Karpas-422 (cell line): ENCODE data around the gene NFIA. TPM values are rescaled to one million over a fixed set of nuclear protein-coding genes. Genes with fewer than 3 reads are reported as not detected.

ENCODE experiments used
- DNase-seq: peaks from one replicate; pipeline ENCODE4 v3.0.0-alpha.2; 2015
- H2AFZ ChIP-seq: fragments of 200-600 bp; sonication (generic); 2 replicates; pipeline ENCODE4 v1.6.1; 2014; ENCODE audit warnings: antibody characterized with exemption, low read length, mixed read lengths
- H3K27ac ChIP-seq: fragments of 200-600 bp; sonication (generic); 2 replicates; pipeline ENCODE4 v1.5.1; 2014; ENCODE audit warnings: mild to moderate bottlenecking, low read length, moderate library complexity
- H3K27me3 ChIP-seq: fragments of 200-600 bp; sonication (generic); 2 replicates; pipeline ENCODE4 v1.6.1; 2014; ENCODE audit warnings: low read length, mixed read lengths
- H3K36me3 ChIP-seq: fragments of 200-600 bp; sonication (generic); 2 replicates; pipeline ENCODE4 v1.6.1; 2014; ENCODE audit warnings: low read length, mixed read lengths; ENCODE audit not compliant: insufficient read depth
- H3K4me1 ChIP-seq: fragments of 200-600 bp; sonication (generic); 2 replicates; pipeline ENCODE4 v1.6.1; 2014; ENCODE audit warnings: mild to moderate bottlenecking, low read length, mixed read lengths
- H3K4me2 ChIP-seq: fragments of 200-600 bp; sonication (generic); 2 replicates; pipeline ENCODE4 v1.6.1; 2014; ENCODE audit warnings: low read length, low read depth, mild to moderate bottlenecking; ENCODE audit not compliant: poor library complexity, severe bottlenecking
- H3K4me3 ChIP-seq: fragments of 200-600 bp; sonication (generic); 2 replicates; pipeline ENCODE4 v1.5.1; 2014; ENCODE audit warnings: mild to moderate bottlenecking, antibody characterized with exemption, low read length, mixed read lengths
- H3K79me2 ChIP-seq: fragments of 200-600 bp; sonication (generic); 2 replicates; pipeline ENCODE4 v1.6.1; 2014; ENCODE audit warnings: mild to moderate bottlenecking, low read length, mixed read lengths
- H3K9ac ChIP-seq: fragments of 200-600 bp; sonication (generic); 2 replicates; pipeline ENCODE4 v1.6.0; 2014; ENCODE audit warnings: low read length
- H3K9me2 ChIP-seq: fragments of 200-600 bp; sonication (generic), shearing (Covaris generic); replicated peaks from 2 replicates; pipeline ENCODE4 v1.6.0; 2014; ENCODE audit warnings: mild to moderate bottlenecking, low read length, moderate library complexity; ENCODE audit not compliant: insufficient read depth
- H3K9me3 ChIP-seq: fragments of 300-700, 200-600 bp; sonication (generic); 2 replicates; pipeline ENCODE4 v1.6.1; 2014; ENCODE audit warnings: low read length, mixed read lengths
- H4K20me1 ChIP-seq: fragments of 200-600 bp; sonication (generic); 2 replicates; pipeline ENCODE4 v1.6.1; 2014; ENCODE audit warnings: mild to moderate bottlenecking, antibody characterized with exemption, low read length, low read depth; ENCODE audit not compliant: insufficient read depth
- total RNA-seq: library from RNA; depleted of rRNA; stranded (reverse); fragments of >200 nt; shearing (Covaris generic); gene quantifications from 2 replicates; pipeline ENCODE4 v1.2.3, GENCODE V29; 2014; ENCODE audit warnings: low replicate concordance

The NFIA gene
- total RNA-seq, 1 experiment from 2014 or later, result 38.3 TPM

DNA sequence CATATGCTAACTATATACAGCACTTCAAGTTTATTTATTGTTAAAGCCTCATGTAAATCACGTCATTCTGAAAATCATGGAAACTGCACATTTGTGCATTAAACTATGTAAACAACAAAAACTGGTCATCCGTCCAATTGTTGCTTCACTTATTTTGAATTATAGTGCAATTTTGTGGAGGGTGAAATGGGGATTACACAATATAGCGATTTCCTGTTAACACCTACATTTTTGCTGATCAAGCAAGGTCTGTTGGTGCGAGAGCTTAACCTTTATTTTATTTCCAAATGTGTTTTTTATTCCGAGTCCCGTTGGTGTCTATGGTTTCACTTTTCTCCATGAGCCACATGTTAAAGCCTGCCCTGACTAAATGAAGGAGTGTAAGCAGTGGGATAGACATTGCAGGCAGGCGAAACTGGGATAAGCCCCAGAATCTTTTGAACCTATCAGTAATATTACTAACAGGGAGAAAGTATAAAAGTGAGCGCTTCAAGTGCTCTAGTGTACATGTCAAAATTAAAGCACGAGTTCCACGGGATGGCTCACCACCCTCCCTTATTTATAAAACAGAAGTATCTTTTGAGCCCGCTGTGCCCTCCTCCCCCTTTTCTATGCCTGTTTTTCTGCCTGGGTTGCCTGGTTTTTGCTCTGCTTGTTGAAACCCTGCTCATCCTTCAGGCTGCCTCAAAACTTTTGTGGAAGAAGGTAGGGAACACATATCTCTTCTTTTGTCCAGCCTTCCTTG, 120.7 kb downstream of the NFIA start:
- Histone ChIP-seq H4K20me1 (peaks cover 44% of the 10 kb centered on the region), H3K4me2 (no peak overlapping the region), H2AFZ (no peak overlapping the region), H3K27me3 (no peaks in the 10 kb centered on the region), H3K27ac (no peak overlapping the region), H3K4me3 (no peak overlapping the region), H3K4me1 (no peaks in the 10 kb centered on the region), H3K79me2 (0 out of 2 replicates have a peak, but pooled peaks cover 3% of the 10 kb centered on the region), H3K9me3 (no peaks in the 10 kb centered on the region), H3K9ac (no peak overlapping the region), H3K36me3 (no peaks in the 10 kb centered on the region), H3K9me2 (no peaks in the 10 kb centered on the region)
- no peak for DNase-seq

DNA sequence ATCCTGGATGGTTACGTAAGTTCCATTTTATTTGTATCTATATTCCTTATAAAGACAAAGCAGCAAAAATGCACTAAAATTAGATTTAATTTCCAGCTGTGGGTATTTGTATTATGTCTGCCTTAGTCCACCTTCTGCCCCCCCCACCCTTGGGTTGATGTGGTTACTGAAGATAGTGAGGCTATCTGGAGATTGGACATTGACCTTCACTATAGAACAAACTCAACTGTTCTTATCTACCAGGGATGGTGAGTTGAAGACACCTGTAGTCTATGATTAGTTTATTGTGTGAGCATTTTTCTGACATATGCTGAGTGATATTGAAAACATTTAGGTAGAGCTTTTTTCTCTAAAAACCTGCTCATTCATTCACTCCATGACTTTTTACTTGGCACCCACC, 122.2 kb downstream of the NFIA start:
- Histone ChIP-seq H3K4me1 (no peaks in the 10 kb centered on the region), H3K9me2 (no peaks in the 10 kb centered on the region), H3K4me3 (no peak overlapping the region), H2AFZ (no peak overlapping the region), H3K36me3 (no peaks in the 10 kb centered on the region), H3K27me3 (no peaks in the 10 kb centered on the region), H3K4me2 (no peak overlapping the region), H3K79me2 (0 out of 2 replicates have a peak, but pooled peaks cover 3% of the 10 kb centered on the region), H3K27ac (no peak overlapping the region), H3K9me3 (no peaks in the 10 kb centered on the region), H4K20me1 (peaks cover 34% of the 10 kb centered on the region), H3K9ac (no peak overlapping the region)
- no peak for DNase-seq

DNA sequence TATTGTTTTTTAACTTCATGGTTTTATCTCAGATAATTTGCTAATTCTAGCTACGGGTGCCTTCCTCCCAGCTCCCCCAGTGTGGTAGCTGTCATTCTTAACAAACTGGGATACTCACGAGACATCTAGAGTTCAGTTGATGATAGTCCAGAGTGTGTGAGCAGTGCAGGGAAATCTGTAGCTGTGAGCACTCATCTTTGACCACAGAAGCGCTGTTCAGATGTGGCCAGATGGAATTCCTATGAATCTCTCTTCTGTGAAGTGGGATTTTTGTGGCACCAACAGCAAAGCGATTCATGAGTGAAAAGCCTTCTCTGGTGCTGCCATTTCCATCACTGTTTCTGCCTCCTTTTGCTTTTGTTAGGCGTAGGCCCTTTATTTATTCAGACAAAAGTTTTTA, 125.1 kb downstream of the NFIA start:
- Histone ChIP-seq H3K9ac (no peak overlapping the region), H3K79me2 (no peaks in the 10 kb centered on the region), H3K9me3 (no peaks in the 10 kb centered on the region), H2AFZ (no peak overlapping the region), H3K36me3 (no peaks in the 10 kb centered on the region), H3K4me2 (no peak overlapping the region), H3K27ac (no peak overlapping the region), H3K4me1 (no peaks in the 10 kb centered on the region), H3K4me3 (no peak overlapping the region), H3K9me2 (no peaks in the 10 kb centered on the region), H3K27me3 (no peaks in the 10 kb centered on the region), H4K20me1 (peaks cover 23% of the 10 kb centered on the region; the same call in 1 of the 2 replicates)
- no peak for DNase-seq

DNA sequence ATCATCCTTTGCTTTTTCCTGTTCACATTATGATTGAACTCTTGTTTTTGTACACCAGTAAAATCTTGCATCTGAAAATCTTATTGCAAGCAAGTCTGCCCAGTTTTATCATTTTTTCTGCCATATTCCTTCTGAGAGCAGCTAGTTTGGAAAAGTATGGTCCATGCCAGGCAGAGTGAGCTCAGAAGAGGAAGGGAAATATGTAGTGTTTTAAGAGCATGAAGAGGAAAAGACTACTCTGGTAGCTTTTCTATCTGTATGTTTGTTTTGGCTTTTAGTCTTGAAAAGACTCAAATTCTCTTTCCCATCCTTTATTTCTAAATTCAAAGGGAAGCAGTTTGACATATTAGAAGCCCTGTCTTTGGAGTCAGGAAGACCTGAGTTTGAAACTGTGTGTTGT, 125.8 kb downstream of the NFIA start:
- H3K27me3 ChIP-seq, result no peaks in the 10 kb centered on the region
- H3K4me1 ChIP-seq, result no peaks in the 10 kb centered on the region
- peaks cover 29% of the 10 kb centered on the region; the same call in 1 of the 2 replicates for H4K20me1 ChIP-seq
- H3K36me3 ChIP-seq, result no peaks in the 10 kb centered on the region
- H3K79me2 ChIP-seq, result no peaks in the 10 kb centered on the region
- H3K9ac ChIP-seq, result no peak overlapping the region
- no peaks in the 10 kb centered on the region for H3K9me2 ChIP-seq
- no peak for DNase-seq
- H3K27ac ChIP-seq, result no peak overlapping the region
- H3K4me2 ChIP-seq, result no peak overlapping the region
- no peak overlapping the region for H3K4me3 ChIP-seq
- H2AFZ ChIP-seq, result no peak overlapping the region
- H3K9me3 ChIP-seq, result no peaks in the 10 kb centered on the region

DNA sequence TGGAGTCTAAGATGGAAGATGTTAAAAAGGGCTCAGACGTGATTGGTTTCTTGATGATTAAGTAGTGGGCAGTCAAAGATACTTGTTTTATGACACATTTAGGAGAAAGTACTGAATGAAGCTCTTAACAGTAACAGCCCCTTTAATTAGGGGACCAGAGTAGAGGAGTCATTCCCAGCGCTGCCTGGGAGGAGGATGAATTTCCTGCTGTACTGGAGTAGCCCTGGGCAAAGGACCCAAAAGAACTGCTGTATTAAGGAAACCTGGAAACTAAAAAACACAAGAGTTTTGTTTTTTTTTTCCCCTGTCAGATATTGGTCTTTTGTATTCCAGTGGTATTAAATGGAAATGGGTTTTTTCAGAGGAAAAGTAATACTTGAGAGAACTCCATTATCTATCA, 126.5 kb downstream of the NFIA start:
- H3K4me1 ChIP-seq, result no peaks in the 10 kb centered on the region
- H3K9ac ChIP-seq, result no peak overlapping the region
- no peak overlapping the region for H2AFZ ChIP-seq
- no peaks in the 10 kb centered on the region for H3K79me2 ChIP-seq
- H3K9me2 ChIP-seq, result no peaks in the 10 kb centered on the region
- H3K4me2 ChIP-seq, result no peak overlapping the region
- peaks cover 36% of the 10 kb centered on the region; the same call in 1 of the 2 replicates for H4K20me1 ChIP-seq
- DNase-seq, result no peak
- no peaks in the 10 kb centered on the region for H3K9me3 ChIP-seq
- H3K27me3 ChIP-seq, result no peaks in the 10 kb centered on the region
- no peaks in the 10 kb centered on the region for H3K36me3 ChIP-seq
- H3K4me3 ChIP-seq, result no peak overlapping the region
- H3K27ac ChIP-seq, result no peak overlapping the region

DNA sequence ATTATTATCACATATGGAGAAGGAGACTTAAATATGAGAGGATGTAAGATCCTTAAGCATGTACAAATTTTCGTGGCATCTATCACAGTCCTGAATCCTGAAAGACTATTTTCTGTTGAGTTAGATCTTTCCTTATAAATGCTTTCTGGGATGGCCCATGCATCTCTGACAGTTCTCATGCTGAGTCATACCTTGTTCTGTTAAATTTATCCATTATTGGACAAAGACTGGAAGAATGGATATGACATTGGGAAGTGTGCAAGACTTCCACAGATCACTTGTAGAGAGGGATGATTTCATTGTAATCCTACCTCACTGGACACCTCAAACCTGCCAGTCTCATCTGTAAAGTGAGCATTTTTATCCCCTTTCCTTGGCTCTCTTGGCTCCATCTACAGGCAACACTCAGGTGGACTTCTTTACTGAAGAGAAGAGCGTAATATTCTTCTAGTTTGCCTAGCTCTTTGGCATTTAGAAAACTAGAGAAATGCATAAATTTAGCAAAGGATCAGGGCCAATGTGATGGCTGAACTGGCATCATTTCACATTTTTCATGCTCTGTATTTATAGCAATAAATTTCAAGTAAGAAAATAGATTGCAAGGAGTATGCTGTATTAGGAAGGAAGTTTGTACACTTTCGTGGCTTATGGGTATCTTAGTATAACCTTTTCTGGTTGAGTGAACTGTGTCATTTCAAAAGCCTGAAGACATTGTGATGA, 128.2 kb downstream of the NFIA start:
- Histone ChIP-seq H2AFZ (no peak overlapping the region), H3K4me3 (no peak overlapping the region), H3K4me2 (no peak overlapping the region), H3K4me1 (no peaks in the 10 kb centered on the region), H3K36me3 (no peaks in the 10 kb centered on the region), H3K27me3 (no peaks in the 10 kb centered on the region), H3K9ac (no peak overlapping the region), H4K20me1 (peaks cover 30% of the 10 kb centered on the region; the same call in 1 of the 2 replicates), H3K27ac (no peak overlapping the region), H3K9me3 (no peaks in the 10 kb centered on the region), H3K79me2 (no peaks in the 10 kb centered on the region), H3K9me2 (no peaks in the 10 kb centered on the region)
- DNase-seq, result peak; percentile 49

DNA sequence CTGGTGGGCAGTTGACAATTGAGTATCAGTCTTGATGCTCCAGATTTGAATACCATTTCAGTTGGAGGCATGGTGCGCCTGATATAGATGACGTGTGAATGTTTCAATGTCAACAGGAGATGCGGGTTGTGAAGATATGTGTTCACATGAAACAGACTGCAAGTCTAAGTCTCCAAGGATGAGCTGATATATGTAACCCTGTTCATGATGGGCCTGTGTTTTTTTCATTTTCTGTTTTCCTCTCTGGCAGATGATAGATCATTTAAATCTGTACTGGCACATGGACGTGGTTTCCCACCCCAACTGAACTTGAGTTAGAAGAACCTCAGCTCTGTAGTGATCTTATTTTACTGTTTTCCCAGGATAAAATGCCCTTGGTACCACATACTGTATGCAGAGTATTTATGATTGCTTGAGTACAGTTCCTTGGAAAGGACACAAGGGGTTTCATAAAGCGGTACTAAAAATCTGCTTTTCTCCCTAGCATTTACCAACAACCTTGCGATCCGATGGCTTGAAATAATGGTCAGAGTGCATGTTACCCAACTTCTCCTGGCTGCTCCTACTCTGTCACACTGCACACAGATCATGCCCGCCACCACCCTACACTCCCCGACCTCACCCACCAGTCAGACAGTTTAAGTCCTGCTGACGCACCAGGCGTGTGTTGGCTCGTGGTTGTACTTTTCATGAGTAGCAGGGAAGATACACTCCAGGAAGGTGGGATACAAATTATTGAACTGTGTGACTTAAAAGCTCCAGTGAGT, 131.1 kb downstream of the NFIA start:
- no peak overlapping the region for H3K4me2 ChIP-seq
- no peak for DNase-seq

DNA sequence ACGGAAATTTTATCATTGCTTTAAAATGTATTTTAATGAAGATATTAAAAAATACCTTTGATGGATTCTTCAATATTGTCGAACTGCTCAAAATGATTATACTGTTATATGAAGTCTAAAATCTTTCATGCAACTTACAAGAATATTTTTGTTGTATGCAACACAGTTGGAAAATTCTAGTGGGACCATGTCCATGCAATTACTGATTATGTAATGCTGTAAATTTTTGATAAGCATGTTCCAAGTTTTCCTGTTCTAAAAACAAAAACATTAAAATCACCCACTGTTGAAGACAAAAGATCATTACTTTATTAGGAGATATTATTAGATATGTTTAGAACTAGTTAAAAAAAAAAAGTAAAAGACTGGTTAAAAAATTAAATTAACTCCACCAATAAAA, 132.8 kb downstream of the NFIA start:
- H3K27me3 ChIP-seq, result no peaks in the 10 kb centered on the region
- H3K9me2 ChIP-seq, result no peaks in the 10 kb centered on the region
- H3K79me2 ChIP-seq, result no peaks in the 10 kb centered on the region
- no peak overlapping the region for H3K4me2 ChIP-seq
- H3K27ac ChIP-seq, result no peak overlapping the region
- H3K9me3 ChIP-seq, result no peaks in the 10 kb centered on the region
- H3K36me3 ChIP-seq, result no peaks in the 10 kb centered on the region
- no peak for DNase-seq
- H3K4me1 ChIP-seq, result no peaks in the 10 kb centered on the region
- peaks cover 30% of the 10 kb centered on the region; the same call in 1 of the 2 replicates for H4K20me1 ChIP-seq
- no peak overlapping the region for H3K4me3 ChIP-seq
- no peak overlapping the region for H2AFZ ChIP-seq
- H3K9ac ChIP-seq, result no peak overlapping the region

More for the DNA sequence above, 131.1 kb downstream of the NFIA start:
- H2AFZ ChIP-seq, result no peak overlapping the region
- H3K27ac ChIP-seq, result no peak overlapping the region
- H3K4me3 ChIP-seq, result no peak overlapping the region
- H3K4me1 ChIP-seq, result no peaks in the 10 kb centered on the region
- H4K20me1 ChIP-seq, result peaks cover 28% of the 10 kb centered on the region; the same call in 1 of the 2 replicates
- no peaks in the 10 kb centered on the region for H3K36me3 ChIP-seq
- H3K9me3 ChIP-seq, result no peaks in the 10 kb centered on the region
- no peaks in the 10 kb centered on the region for H3K27me3 ChIP-seq
- H3K79me2 ChIP-seq, result no peaks in the 10 kb centered on the region
- H3K9ac ChIP-seq, result no peak overlapping the region
- no peaks in the 10 kb centered on the region for H3K9me2 ChIP-seq
